NK-92 treated with Interleukin-12 subunit alpha and Interleukin-12 subunit beta, amount 100 ng/mL, for 24 hours (cell line): ENCODE results near the gene ATP5ME.
"Not testable (repeated sequence)": the region's sequence is repeated elsewhere in the genome, so short reads cannot be mapped to it uniquely, and the experiment has no call there.

Experiments
- DNase-seq: peaks from one replicate; lab custom pipeline; 2025; lab: John Stamatoyannopoulos, UW

The ATP5ME gene

DNA sequence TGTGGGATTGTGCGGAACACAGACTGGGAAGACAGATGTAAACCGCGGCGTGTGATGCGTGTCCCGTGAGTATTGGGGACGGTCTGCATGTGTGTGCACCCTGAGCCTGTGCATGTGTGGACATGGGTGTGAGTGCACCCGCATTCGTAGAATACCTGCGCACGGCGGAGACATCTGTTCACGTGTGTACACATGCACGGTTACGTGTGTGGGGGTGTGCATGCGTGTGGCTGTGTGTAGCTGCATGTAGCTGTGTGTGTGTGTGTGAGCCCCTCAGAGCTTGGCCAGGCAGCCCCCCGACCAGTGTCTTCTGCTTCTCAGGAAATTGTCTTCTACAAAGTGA lies 19.6 kb downstream of the ATP5ME start:
- DNase-seq: no peak

- DNase-seq: no peak
Measured at GRCh38 chr4:653831-654502, 20.1 kb downstream of the ATP5ME start.

- DNase-seq: no peak
Measured at GRCh38 chr4:653080-653821, 20.8 kb downstream of the ATP5ME start.

GRCh38 chr4:651884-652642 lies 22.0 kb downstream of the ATP5ME start:
- DNase-seq: no peak

GRCh38 chr4:650951-651883 lies 22.9 kb downstream of the ATP5ME start:
- DNase-seq: no peak

DNA sequence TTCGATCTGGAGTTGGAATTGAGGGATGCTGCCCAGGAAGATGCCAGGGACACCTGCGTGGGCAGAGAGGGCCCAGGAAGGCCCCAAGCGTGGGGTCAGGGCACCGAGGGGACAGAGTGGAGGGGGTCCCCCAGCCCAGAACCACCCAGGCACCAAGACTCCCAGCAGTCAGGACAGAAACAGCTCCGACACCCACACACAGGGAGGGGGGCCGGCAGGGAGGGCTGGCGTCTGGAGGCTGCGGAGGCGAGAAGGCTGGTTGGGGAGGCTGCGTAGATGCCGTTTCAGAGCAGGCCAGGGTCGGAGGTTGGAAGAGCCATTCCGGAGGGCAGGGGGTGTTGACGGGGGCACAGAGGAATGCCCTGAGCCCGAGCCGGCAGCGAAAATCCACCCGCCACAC lies 23.6 kb downstream of the ATP5ME start:
- no peak for DNase-seq

DNA sequence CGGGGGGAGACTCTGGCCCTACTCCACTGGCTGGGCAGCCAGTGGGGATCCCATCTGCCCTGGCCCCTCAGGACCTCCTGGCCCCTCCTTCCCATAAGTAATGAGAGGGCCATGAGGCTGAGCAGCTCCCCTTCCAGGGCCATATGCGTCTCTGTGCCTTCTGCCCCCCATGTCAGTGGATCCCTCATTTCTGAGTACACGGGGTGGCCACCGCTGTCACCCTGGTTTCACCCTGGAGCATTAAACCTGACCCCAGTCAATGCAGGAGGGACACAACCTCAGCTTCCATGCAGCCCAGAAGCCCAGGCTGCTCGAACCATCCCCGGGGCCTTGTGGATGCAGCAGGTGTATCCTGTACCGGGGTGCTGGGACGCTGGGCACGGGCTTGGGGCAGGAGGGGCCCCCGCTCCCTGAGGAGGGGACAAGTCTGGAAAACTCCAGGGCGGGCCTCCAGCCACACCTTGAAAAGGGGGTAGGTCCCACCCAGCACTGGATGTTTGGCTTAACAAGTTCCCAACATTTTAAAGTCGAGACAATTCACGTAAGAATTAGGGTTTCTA lies 24.2 kb downstream of the ATP5ME start:
- DNase-seq: no peak

DNA sequence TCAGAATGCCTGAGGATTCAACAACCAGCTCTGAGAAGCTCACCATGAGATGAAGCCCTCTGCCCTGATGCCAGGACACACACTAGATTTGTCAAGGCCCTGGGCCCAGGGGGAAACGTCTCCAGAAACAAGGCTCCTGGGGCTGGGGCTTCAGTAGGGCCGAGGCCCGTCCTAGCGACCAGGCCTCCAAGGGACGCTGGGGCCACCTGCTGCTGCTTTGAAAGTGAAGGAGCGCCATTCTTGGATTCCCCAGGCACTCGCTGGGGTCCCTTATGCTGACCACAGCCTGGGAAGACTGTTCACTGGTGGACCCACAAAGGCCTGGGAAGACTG lies 24.8 kb downstream of the ATP5ME start:
- no peak for DNase-seq

DNA sequence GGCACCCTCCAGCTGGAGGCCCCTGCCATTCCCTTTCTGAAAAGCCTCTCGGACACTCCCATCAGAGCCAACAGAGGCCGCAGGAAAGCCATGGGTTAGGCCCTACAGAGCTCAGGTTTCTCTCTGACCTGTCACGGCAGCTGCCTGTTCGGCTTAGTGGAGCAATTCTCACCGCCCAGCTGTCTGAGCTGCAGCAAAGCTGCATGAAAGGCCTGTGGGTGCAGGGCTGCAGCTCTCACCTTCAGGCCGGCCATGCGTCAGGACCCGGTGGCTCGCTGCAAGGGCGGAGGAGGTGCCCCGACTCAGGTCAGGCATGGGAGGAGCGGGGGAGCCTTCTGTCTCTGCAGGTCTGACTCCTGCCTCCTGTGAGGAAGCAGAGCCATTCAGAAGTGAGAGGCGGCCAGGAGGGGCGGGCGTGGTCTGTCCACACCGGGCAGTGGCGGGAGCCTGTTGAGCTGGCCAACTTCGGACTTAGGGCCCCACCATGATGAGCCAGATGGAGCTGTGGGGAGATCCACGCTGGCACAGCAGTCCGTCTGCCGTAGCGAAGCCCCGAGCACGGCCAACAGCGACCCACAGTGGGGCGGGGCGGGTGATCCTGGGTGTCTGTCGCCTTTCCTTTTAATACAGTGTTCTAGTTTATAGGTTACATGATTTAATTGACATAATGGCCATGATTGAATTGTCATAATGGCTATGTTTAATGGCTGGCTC lies 25.3 kb downstream of the ATP5ME start:
- no peak for DNase-seq

DNA sequence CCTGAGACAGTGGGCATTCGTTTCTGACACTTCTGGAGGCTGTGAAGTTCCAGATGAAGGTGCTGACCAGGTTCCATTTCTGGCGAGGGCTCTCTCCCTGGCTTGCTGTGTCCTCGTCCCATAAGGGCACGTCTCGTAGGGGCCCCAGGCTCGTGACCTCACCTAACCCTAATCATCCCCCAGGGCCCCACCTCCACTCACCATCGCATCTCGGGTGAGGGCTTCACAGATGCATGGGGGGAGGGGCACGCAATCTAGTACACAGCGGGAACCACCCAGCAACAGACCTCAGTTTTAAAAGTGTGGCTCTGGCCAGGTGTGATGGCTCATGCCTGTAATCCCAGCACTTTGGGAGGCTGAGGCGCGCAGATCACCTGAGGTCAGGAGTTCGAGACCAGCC lies 26.6 kb downstream of the ATP5ME start:
- DNase-seq: no peak

- DNase-seq: no peak
Measured at GRCh38 chr4:646460-646859, 27.6 kb downstream of the ATP5ME start.

DNA sequence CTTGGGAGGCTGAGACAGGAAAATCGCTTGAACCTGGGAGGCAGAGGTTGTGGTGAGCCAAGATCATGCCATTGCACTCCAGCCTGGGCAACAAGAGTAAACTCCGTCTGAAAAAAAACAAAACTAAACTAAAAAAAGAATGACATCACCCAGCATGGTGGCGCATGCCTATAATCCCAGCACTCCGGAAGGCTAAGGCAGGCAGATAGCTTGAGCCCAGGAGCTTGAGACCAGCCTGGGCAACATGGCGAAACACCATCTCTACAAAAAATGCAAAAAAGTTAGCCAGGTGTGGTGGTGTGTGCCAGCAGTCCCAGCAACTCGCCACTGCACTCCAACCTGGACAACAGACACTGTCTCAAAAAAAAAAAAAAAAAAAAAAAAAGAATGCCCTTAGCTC lies 31.7 kb downstream of the ATP5ME start:
- not testable (repeated sequence) for DNase-seq

GRCh38 chr4:637536-638280 lies 36.4 kb downstream of the ATP5ME start:
- no peak for DNase-seq

DNA sequence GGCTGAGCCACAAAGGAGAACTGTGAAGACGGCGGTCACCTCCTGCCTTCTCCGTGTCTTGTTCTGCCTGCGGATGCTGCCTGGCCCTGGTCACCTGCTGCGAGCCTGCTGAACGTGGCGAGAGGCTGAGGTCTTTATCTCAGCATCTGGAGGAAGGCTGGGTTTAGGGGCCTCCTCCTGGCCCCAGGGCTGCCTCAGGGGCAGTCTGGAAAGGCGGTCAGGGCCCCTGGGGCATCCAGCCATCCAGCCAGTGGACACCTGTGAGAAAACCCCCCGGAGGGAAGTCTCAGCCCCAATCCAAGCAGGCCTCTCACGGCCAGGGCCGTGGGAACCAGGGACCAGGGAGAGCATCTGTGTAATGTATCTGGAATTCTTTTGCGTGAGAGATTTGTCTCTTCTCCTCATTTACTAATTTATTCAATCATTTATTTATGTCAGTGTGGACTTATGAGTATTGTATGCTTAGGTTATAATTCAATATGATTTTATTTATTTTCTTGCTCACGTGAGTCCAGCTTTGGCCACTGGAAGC lies 37.4 kb downstream of the ATP5ME start:
- no peak for DNase-seq

GRCh38 chr4:635851-636627 lies 38.0 kb downstream of the ATP5ME start:
- no peak for DNase-seq

GRCh38 chr4:635066-635835 lies 38.8 kb downstream of the ATP5ME start:
- not testable (repeated sequence) for DNase-seq

DNA sequence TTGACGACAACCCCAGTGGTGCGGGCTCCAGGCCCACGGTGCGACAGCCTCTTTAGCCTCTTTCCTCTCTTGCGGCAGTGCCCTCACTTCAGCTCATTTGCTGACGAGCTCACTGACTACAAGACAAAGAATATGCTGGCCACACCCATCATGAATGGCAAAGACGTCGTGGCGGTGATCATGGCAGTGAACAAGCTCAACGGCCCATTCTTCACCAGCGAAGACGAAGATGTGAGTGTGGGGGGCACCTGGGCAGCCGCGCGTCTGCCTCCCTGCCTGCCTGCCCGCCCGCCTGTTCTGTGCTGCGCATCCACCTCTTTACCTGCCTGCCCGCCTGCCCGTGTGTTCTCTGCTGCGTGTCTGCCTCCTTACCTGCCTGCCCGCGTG lies 39.5 kb downstream of the ATP5ME start:
- no peak for DNase-seq

DNA sequence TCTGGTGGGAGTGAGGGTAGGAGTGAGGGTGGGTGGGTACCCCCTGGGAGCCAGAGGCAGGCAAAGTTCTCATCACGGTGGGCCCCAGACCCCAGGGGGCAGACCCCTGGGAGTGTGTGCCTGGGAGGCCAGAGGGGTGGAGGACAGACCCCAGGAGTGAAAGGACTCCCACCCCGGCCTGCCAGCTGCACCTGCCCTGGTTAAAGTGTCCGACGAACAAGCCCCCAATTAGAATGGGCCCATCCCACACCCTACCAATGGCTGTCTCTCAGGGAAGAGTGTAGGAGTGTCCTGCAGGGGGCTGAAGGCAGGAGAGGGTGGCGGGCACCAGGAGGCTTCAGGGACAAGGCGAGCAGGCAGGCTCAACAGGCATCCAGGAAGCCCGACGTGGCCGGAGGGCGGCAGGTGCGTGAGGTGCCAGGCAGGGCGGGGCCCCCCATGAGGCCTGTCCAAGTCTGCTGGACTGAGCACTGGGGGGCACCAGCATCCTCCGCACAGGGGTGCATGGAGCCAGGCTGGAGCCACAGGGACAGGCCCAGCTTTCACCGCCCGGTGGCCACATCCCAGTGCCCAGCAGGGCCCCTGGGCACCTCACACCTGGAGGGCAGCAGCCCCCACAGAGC lies 40.0 kb downstream of the ATP5ME start:
- no peak for DNase-seq
